ENCODE measurements around the gene MAML3.

DNA sequence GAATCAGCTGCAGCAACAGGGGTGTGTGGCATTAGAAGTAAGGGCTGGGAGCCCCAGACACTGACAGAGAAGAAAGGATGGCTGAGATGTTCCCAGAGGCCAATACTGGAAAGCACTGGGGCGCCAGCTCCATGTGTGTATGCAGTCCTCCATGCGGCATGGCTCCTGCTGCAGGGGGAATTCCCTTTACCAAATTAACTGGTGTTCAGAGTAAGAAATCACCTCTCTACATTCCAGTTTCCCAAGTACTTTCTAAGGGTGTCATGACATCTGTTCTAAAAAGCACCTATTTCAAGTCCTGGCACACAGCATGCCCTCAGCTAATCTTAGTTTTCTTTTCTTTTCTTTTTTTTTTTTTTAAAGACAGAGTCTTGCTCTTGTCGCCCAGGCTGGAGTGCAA is 98.0 kb downstream of the MAML3 start:
- no peak for TF ChIP-seq POLR2A (IDR thresholded peaks at IDR 0.05)
- TF ChIP-seq CTCF (IDR thresholded peaks at IDR 0.05): no peak
- no peak for TF ChIP-seq POLR2AphosphoS5 (IDR thresholded peaks at IDR 0.05)
- TF ChIP-seq EP300 (IDR thresholded peaks at IDR 0.05): no peak
